ENCODE measurements around the gene SDK1. TPM values are rescaled to one million over a fixed set of nuclear protein-coding genes. Genes with fewer than 3 reads are reported as not detected.

The SDK1 gene
- total and polyA plus RNA-seq, 4 donors: 0.12 to 0.47 (median 0.36) TPM

- 91% methylated on average over 12 of the region's 12 CpGs for WGBS
- Histone ChIP-seq H3K4me3 (ENCODE audit: low read depth in 1 of 3, low read length in 3 of 3) (no peak overlapping the region), H3K27me3 (ENCODE audit: control insufficient read depth in 4 of 4, insufficient read depth in 4 of 4, low read length in 3 of 4) (no peaks in the 10 kb centered on the region), H3K27ac (ENCODE audit: low read depth in 1 of 2, low read length in 2 of 2) (no peak overlapping the region), H3K9me3 (ENCODE audit: control insufficient read depth in 4 of 4, low read length in 3 of 4) (no peaks in the 10 kb centered on the region), H3K36me3 (ENCODE audit: control insufficient read depth in 4 of 4, insufficient read depth in 3 of 4, low read depth in 1 of 4, low read length in 3 of 4) (no peaks in the 10 kb centered on the region), H3K4me1 (ENCODE audit: control insufficient read depth in 4 of 4, insufficient read depth in 4 of 4, low read length in 3 of 4) (no peaks in the 10 kb centered on the region), H3K9ac (ENCODE audit: low read depth in 1 of 2, low read length in 2 of 2) (no peak overlapping the region)
- DNase-seq (ENCODE audit: low spot score): no peak
- TF ChIP-seq NR2F2 (IDR thresholded peaks at IDR 0.05) (no peak), FOXA1 (IDR thresholded peaks at IDR 0.05) (no peak), JUND (IDR thresholded peaks at IDR 0.05) (no peak), RAD21 (IDR thresholded peaks at IDR 0.05) (no peak), RXRA (IDR thresholded peaks at IDR 0.05) (no peak), GABPA (IDR thresholded peaks at IDR 0.05 in 1 of 2, conservative IDR thresholded peaks at IDR 0.05 in 1 of 2) (no peak), HNF4G (IDR thresholded peaks at IDR 0.05) (no peak), TAF1 (conservative IDR thresholded peaks at IDR 0.05) (no peak), SP1 (IDR thresholded peaks at IDR 0.05) (no peak), YY1 (IDR thresholded peaks at IDR 0.05) (no peak), FOXA2 (IDR thresholded peaks at IDR 0.05) (no peak), ATF3 (IDR thresholded peaks at IDR 0.05) (no peak)
- TF ChIP-seq, protein P1, sequence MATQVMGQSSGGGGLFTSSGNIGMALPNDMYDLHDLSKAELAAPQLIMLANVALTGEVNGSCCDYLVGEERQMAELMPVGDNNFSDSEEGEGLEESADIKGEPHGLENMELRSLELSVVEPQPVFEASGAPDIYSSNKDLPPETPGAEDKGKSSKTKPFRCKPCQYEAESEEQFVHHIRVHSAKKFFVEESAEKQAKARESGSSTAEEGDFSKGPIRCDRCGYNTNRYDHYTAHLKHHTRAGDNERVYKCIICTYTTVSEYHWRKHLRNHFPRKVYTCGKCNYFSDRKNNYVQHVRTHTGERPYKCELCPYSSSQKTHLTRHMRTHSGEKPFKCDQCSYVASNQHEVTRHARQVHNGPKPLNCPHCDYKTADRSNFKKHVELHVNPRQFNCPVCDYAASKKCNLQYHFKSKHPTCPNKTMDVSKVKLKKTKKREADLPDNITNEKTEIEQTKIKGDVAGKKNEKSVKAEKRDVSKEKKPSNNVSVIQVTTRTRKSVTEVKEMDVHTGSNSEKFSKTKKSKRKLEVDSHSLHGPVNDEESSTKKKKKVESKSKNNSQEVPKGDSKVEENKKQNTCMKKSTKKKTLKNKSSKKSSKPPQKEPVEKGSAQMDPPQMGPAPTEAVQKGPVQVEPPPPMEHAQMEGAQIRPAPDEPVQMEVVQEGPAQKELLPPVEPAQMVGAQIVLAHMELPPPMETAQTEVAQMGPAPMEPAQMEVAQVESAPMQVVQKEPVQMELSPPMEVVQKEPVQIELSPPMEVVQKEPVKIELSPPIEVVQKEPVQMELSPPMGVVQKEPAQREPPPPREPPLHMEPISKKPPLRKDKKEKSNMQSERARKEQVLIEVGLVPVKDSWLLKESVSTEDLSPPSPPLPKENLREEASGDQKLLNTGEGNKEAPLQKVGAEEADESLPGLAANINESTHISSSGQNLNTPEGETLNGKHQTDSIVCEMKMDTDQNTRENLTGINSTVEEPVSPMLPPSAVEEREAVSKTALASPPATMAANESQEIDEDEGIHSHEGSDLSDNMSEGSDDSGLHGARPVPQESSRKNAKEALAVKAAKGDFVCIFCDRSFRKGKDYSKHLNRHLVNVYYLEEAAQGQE (IDR thresholded peaks at IDR 0.05): no peak
- TF ChIP-seq, protein P2, sequence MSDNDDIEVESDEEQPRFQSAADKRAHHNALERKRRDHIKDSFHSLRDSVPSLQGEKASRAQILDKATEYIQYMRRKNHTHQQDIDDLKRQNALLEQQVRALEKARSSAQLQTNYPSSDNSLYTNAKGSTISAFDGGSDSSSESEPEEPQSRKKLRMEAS (IDR thresholded peaks at IDR 0.05): no peak
Observed at GRCh38 chr7:4097001-4097609, 796.1 kb downstream of the SDK1 start.

DNA sequence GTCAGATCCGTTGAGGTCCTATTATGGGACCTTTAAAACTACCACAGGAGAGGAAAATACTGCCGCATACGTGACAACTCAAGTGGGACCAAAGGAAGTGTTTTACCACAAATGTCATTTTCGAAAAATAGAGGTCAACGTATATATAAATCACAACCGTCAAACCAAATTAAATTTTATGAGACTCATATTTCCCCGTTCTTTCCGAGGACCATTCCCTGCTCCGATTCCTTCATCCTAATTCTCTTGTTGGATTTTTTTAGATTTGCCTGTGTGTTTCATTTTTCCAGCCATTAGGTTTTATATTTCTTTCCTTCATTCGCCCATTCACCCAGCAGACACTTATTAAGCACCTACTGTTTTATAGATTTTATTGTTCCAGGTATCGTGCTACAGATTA is 797.1 kb downstream of the SDK1 start:
- no peak for DNase-seq (ENCODE audit: low spot score)
- Histone ChIP-seq H3K27ac (ENCODE audit: low read depth in 1 of 2, low read length in 2 of 2) (no peak overlapping the region), H3K4me3 (ENCODE audit: low read depth in 1 of 3, low read length in 3 of 3) (no peak overlapping the region), H3K27me3 (ENCODE audit: control insufficient read depth in 4 of 4, insufficient read depth in 4 of 4, low read length in 3 of 4) (no peaks in the 10 kb centered on the region), H3K4me1 (ENCODE audit: control insufficient read depth in 4 of 4, insufficient read depth in 4 of 4, low read length in 3 of 4) (no peaks in the 10 kb centered on the region), H3K9ac (ENCODE audit: low read depth in 1 of 2, low read length in 2 of 2) (no peak overlapping the region), H3K9me3 (ENCODE audit: control insufficient read depth in 4 of 4, low read length in 3 of 4) (no peaks in the 10 kb centered on the region), H3K36me3 (ENCODE audit: control insufficient read depth in 4 of 4, insufficient read depth in 3 of 4, low read depth in 1 of 4, low read length in 3 of 4) (no peaks in the 10 kb centered on the region)
- WGBS: 89% methylated on average over 11 of the region's 11 CpGs
- no peak for TF ChIP-seq GABPA (IDR thresholded peaks at IDR 0.05 in 1 of 2, conservative IDR thresholded peaks at IDR 0.05 in 1 of 2)
- no peak for TF ChIP-seq HNF4A (conservative IDR thresholded peaks at IDR 0.05)

- Histone ChIP-seq H3K9me3 (ENCODE audit: control insufficient read depth in 4 of 4, low read length in 3 of 4) (no peaks in the 10 kb centered on the region), H3K27ac (ENCODE audit: low read depth in 1 of 2, low read length in 2 of 2) (no peak overlapping the region), H3K9ac (ENCODE audit: low read depth in 1 of 2, low read length in 2 of 2) (no peak overlapping the region), H3K4me1 (ENCODE audit: control insufficient read depth in 4 of 4, insufficient read depth in 4 of 4, low read length in 3 of 4) (no peaks in the 10 kb centered on the region), H3K27me3 (ENCODE audit: control insufficient read depth in 4 of 4, insufficient read depth in 4 of 4, low read length in 3 of 4) (no peaks in the 10 kb centered on the region), H3K36me3 (ENCODE audit: control insufficient read depth in 4 of 4, insufficient read depth in 3 of 4, low read depth in 1 of 4, low read length in 3 of 4) (no peaks in the 10 kb centered on the region), H3K4me3 (ENCODE audit: low read depth in 1 of 3, low read length in 3 of 3) (no peak overlapping the region)
- no peak for DNase-seq (ENCODE audit: low spot score)
- TF ChIP-seq FOXA2 (IDR thresholded peaks at IDR 0.05) (no peak), NR2F2 (IDR thresholded peaks at IDR 0.05) (no peak), FOXA1 (IDR thresholded peaks at IDR 0.05) (no peak), GABPA (IDR thresholded peaks at IDR 0.05 in 1 of 2, conservative IDR thresholded peaks at IDR 0.05 in 1 of 2) (no peak), RAD21 (IDR thresholded peaks at IDR 0.05) (no peak), HNF4G (IDR thresholded peaks at IDR 0.05) (no peak), RXRA (IDR thresholded peaks at IDR 0.05) (no peak), EGR1 (IDR thresholded peaks at IDR 0.05; ENCODE audit: low read depth in 2 of 2) (no peak)
- TF ChIP-seq, protein P2 (IDR thresholded peaks at IDR 0.05): no peak
- TF ChIP-seq, protein P1 (IDR thresholded peaks at IDR 0.05): no peak
- TF ChIP-seq, protein P3, sequence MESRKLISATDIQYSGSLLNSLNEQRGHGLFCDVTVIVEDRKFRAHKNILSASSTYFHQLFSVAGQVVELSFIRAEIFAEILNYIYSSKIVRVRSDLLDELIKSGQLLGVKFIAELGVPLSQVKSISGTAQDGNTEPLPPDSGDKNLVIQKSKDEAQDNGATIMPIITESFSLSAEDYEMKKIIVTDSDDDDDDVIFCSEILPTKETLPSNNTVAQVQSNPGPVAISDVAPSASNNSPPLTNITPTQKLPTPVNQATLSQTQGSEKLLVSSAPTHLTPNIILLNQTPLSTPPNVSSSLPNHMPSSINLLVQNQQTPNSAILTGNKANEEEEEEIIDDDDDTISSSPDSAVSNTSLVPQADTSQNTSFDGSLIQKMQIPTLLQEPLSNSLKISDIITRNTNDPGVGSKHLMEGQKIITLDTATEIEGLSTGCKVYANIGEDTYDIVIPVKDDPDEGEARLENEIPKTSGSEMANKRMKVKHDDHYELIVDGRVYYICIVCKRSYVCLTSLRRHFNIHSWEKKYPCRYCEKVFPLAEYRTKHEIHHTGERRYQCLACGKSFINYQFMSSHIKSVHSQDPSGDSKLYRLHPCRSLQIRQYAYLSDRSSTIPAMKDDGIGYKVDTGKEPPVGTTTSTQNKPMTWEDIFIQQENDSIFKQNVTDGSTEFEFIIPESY (IDR thresholded peaks at IDR 0.05): no peak
- 93% methylated on average over 14 of the region's 14 CpGs for WGBS
Observed at GRCh38 chr7:4099651-4100050, 798.6 kb downstream of the SDK1 start.

Measured in liver (tissue), 9 donors.